Activated CD4-positive, alpha-beta T cell treated with anti-CD3 and anti-CD28 coated beads, Interleukin-2, amount 10 ng/mL, durations not matched to agents 7 days and 5 days (primary cell): ENCODE data around the gene RNF5. TPM values are rescaled to one million over a fixed set of nuclear protein-coding genes. Genes with fewer than 3 reads are reported as not detected.
A peak's percentile ranks its signal among the peaks of the same experiment; 100 is the strongest.
"Not testable (repeated sequence)": the region's sequence is repeated elsewhere in the genome, so short reads cannot be mapped to it uniquely, and the experiment has no call there.

Experiments used
- CTCF ChIA-PET: fragments of 350-600 bp; sonication (Branson Sonifier 250); formaldehyde crosslinking; loops from one replicate; lab custom pipeline; 2021; ENCODE audit warnings: antibody characterized with exemption; lab: Charles Lee
- POLR2A ChIA-PET: fragments of 350-600 bp; sonication (Branson Sonifier 250); formaldehyde crosslinking; loops from one replicate; lab custom pipeline; 2021; ENCODE audit warnings: antibody characterized with exemption; lab: Charles Lee
- DNase-seq: peaks from one replicate; pipeline ENCODE4 v3.0.0-alpha.2; 2020
- H3K27ac Mint-ChIP-seq: one replicate; pipeline ENCODE4 v1.8.0; 2021; ENCODE audit warnings: mild to moderate bottlenecking, moderate library complexity, mixed read lengths
- H3K27me3 Mint-ChIP-seq: one replicate; pipeline ENCODE4 v1.8.0; 2021; ENCODE audit warnings: mixed read lengths
- H3K36me3 Mint-ChIP-seq: one replicate; pipeline ENCODE4 v1.8.0; 2021; ENCODE audit warnings: low read depth, mixed read lengths
- H3K4me1 Mint-ChIP-seq: one replicate; pipeline ENCODE4 v1.8.0; 2021; ENCODE audit warnings: mixed read lengths
- H3K4me3 Mint-ChIP-seq: one replicate; pipeline ENCODE4 v1.8.0; 2021; ENCODE audit warnings: mild to moderate bottlenecking, moderate library complexity, mixed read lengths
- H3K9me3 Mint-ChIP-seq: one replicate; pipeline ENCODE4 v1.8.0; 2021; ENCODE audit warnings: mixed read lengths
- total RNA-seq, 2 experiments: library from RNA; stranded (reverse); gene quantifications; one replicate each; pipeline ENCODE4 v1.2.3, GENCODE V29; 2021

RNF5 gene
- total RNA-seq, 2 experiments from 2014 or later, result 39.8 to 49.7 TPM

DNA sequence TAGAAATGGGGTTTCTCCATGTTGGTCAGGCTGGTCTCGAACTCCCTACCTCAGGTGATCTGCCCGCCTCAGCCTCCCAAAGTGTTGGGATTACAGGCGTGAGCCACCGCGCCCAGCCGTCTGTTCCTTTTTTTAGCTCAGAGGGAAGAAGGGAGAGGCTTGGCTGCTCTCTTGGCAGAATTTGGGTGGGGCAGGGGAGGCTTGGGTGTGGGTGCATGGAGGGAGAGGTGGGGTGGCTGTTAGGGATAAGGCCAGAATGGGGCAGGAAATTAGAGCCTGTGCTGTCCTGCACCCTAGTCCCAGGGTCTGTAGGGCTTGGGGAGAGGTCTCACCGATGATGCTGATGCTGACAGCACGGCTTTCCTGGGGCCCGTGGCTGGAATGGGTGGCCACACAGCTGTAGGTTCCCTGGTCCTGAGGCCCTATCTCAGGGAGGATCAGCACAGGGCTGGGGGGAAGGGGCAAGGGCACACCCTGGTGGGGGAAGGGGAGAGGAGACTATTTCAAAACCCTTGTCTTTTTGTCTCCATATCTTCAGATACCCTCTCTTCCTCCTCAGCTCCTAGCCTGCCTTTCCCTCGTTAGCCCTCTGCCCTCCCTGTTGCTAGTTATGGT, 3.8 kb downstream of the RNF5 start:
- ChIA-PET POLR2A (no interaction called here), CTCF (interaction anchor here (1.8 to 2.3 kb wide), 2 partner anchors 8 to 13 kb away, joined by 6 to 8 read pairs; partner anchors contain the start of gene PBX2)
- Mint-ChIP-seq H3K4me1 (peaks cover 55% of the 10 kb centered on the region), H3K9me3 (no peaks in the 10 kb centered on the region), H3K27me3 (no peaks in the 10 kb centered on the region), H3K4me3 (no peak overlapping the region), H3K36me3 (peaks cover 47% of the 10 kb centered on the region), H3K27ac (peak overlapping the region; percentile 26)
- no peak for DNase-seq

GRCh38 chr6:32182555-32182981, 4.4 kb downstream of the RNF5 start:
- no peak for DNase-seq
- Mint-ChIP-seq H3K4me1 (peaks cover 55% of the 10 kb centered on the region), H3K9me3 (no peaks in the 10 kb centered on the region), H3K27me3 (no peaks in the 10 kb centered on the region), H3K4me3 (no peak overlapping the region), H3K27ac (peak overlapping the region; percentile 26), H3K36me3 (peaks cover 52% of the 10 kb centered on the region)
- ChIA-PET POLR2A (no interaction called here), CTCF (interaction anchor here (1.8 to 2.3 kb wide), 2 partner anchors 8 to 13 kb away, joined by 6 to 8 read pairs; partner anchors contain the start of gene PBX2)

DNA sequence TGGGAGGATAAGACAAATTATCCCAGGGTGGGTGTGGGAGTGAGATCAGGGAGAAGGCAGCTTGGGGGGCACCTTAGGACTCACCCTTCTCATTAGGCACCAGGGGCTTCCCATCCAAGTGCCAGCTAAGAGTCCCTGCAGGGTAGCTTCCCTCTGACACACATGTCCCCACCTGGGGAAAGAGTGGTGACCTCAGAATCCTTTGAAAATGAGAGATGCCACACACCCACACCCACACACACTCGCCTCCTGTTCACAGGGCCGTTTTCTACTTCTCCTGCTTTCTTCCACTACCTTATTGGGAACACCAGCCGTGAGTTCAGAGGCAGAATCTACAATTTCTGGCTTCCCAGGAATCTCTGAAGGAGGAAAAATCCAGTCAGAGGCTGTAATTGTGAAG, 4.8 kb downstream of the RNF5 start:
- H3K4me1 Mint-ChIP-seq, result peaks cover 59% of the 10 kb centered on the region
- H3K27ac Mint-ChIP-seq, result no peak overlapping the region
- peaks cover 57% of the 10 kb centered on the region for H3K36me3 Mint-ChIP-seq
- DNase-seq, result no peak
- no peaks in the 10 kb centered on the region for H3K27me3 Mint-ChIP-seq
- H3K4me3 Mint-ChIP-seq, result no peak overlapping the region
- H3K9me3 Mint-ChIP-seq, result no peaks in the 10 kb centered on the region
- ChIA-PET CTCF (interaction anchor here (2.3 kb wide), 1 partner anchor 12 kb away, joined by 8 read pairs; no protein-coding TSS in a partner anchor), POLR2A (no interaction called here)

GRCh38 chr6:32183483-32184083, 5.4 kb downstream of the RNF5 start:
- CTCF ChIA-PET, result interaction anchor here (2.3 kb wide), 1 partner anchor 12 kb away, joined by 8 read pairs; no protein-coding TSS in a partner anchor
- Mint-ChIP-seq H3K27ac (no peak overlapping the region), H3K9me3 (no peaks in the 10 kb centered on the region), H3K4me3 (no peak overlapping the region), H3K27me3 (no peaks in the 10 kb centered on the region), H3K36me3 (peaks cover 61% of the 10 kb centered on the region), H3K4me1 (peaks cover 62% of the 10 kb centered on the region)
- POLR2A ChIA-PET, result no interaction called here
- DNase-seq, result no peak

- ChIA-PET POLR2A (no interaction called here), CTCF (no interaction called here)
- no peaks in the 10 kb centered on the region for H3K9me3 Mint-ChIP-seq
- H3K27me3 Mint-ChIP-seq, result no peaks in the 10 kb centered on the region
- peak within 1 kb of the TSS; percentile 25 for H3K27ac Mint-ChIP-seq
- DNase-seq, result no peak
- peaks cover 61% of the 10 kb centered on the region for H3K36me3 Mint-ChIP-seq
- peaks cover 62% of the 10 kb centered on the region for H3K4me1 Mint-ChIP-seq
- H3K4me3 Mint-ChIP-seq, result no peak within 1 kb of the TSS
Measured at GRCh38 chr6:32184084-32184640, 6.0 kb downstream of the RNF5 start, which contains the start of gene AGER. AGER (minus strand) TSS chr6:32184253; CDS start chr6:32184222, 31 bp downstream.

DNA sequence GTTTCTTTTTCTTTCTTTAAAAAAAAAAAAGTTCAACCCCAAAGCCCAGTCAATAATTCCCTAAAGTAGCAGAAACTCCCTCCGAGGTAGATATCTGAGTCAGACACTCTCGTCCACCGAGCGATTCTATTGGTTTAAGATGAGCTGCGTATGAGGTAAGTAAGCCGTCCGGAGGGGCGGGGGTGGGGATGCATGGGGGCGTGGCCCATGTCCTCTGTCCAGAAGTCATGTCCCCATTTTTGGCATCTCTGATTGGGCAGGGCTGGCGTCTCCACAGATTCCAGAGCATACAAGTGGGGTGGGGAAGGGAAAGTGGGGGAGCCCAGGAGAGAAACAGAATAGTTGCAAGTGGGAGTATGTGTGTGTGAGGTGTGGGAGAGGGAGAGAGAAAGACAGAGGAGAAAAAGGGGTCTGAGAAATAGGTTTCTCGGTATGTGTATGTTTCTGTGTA, 7.5 kb downstream of the RNF5 start:
- CTCF ChIA-PET, H3K9me3 Mint-ChIP-seq, H3K27me3 Mint-ChIP-seq, DNase-seq, POLR2A ChIA-PET: not testable (repeated sequence)
- Mint-ChIP-seq H3K4me3 (peak overlapping the region; percentile 25), H3K4me1 (peaks cover 52% of the 10 kb centered on the region), H3K36me3 (peaks cover 59% of the 10 kb centered on the region), H3K27ac (peak overlapping the region; percentile 75)

DNA sequence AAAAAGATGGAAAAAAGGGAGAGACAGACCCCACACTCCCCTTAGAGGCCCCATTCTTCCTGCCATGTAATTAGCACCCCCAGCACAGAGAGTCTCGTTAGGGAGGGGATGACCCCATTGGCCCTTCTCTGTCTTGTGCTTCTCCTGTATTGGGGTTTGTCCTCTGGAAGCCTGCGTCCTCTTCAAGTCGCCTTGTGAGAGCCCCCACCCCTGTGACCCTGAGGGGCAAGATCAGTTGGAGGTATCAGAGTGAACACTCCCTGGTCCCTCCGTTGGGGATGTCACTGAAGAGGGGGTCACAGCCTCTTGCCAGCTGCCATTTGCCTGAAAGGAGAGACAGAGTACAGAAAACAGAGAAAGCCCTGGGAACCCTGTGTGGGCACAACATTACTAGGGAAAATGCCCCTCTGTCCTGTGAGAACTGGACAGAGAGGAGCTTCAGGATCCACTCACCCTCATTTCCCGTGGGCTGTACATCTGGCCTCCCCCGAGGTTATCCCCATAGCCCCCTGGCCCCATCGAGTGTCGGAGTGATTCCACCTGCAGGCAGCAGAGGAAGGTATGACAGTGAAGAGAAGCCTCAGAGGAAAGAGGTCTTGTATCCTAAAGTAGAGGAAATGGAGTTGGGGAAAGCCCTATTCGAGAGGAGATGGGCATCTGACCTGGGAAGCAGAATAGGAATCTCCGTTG, 8.1 kb downstream of the RNF5 start:
- H3K9me3 Mint-ChIP-seq, H3K4me3 Mint-ChIP-seq, DNase-seq, H3K27me3 Mint-ChIP-seq, POLR2A ChIA-PET: not testable (repeated sequence)
- Mint-ChIP-seq H3K36me3 (peaks cover 61% of the 10 kb centered on the region), H3K27ac (peak overlapping the region; percentile 75), H3K4me1 (peaks cover 49% of the 10 kb centered on the region)
- CTCF ChIA-PET, result interaction anchor here (1.5 kb wide), 1 partner anchor 9 kb away, joined by 4 read pairs; no protein-coding TSS in a partner anchor

GRCh38 chr6:32187009-32187709, 9.0 kb downstream of the RNF5 start:
- Mint-ChIP-seq H3K27me3 (no peaks in the 10 kb centered on the region), H3K9me3 (no peaks in the 10 kb centered on the region), H3K36me3 (peaks cover 67% of the 10 kb centered on the region), H3K27ac (peak overlapping the region; percentile 67), H3K4me1 (peaks cover 43% of the 10 kb centered on the region), H3K4me3 (peak overlapping the region; percentile 42)
- ChIA-PET POLR2A (no interaction called here), CTCF (interaction anchor here (1.5 kb wide), 1 partner anchor 9 kb away, joined by 4 read pairs; no protein-coding TSS in a partner anchor)
- DNase-seq, result no peak

DNA sequence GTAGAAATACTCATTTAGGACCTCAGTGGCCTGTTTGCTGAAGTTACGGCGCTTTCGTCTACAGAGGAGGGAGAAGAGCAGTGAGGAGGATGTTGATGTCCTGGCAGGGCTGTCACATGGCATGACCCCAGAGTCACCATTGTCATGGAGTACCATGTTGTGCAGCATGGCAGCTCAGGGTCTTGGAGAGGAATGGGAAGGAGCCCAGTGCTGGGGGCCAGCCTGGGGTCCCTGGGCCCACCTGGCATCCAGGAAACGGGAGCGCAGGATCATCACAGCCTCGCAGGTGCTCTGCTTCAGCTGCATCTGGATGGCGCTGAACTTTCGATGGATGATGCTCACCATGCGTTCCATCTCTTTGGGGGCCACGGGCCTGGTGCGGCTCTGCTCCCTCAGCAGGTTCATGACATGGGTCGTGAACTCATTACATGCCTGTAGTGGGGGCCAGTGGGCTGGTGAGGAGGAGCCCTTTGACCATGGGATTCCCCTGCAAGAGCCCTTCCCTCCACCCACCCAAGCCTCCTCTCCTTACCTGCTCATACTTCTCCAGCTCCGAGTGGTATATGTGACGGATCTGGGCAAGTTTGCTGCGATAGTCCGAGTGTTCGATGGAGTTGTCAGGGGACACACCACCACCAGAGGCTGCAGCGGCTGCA, 9.6 kb downstream of the RNF5 start:
- CTCF ChIA-PET, result interaction anchor here (0.5 to 1.5 kb wide), 2 partner anchors 8 to 28 kb away, joined by 3 to 4 read pairs; no protein-coding TSS in a partner anchor
- POLR2A ChIA-PET, result not testable (repeated sequence)

GRCh38 chr6:32188381-32189068, 10.3 kb downstream of the RNF5 start:
- ChIA-PET POLR2A (no interaction called here), CTCF (interaction anchor here (0.5 kb wide), 1 partner anchor 27 kb away, joined by 3 read pairs; no protein-coding TSS in a partner anchor)
- Mint-ChIP-seq H3K27ac (peak overlapping the region; percentile 69), H3K9me3 (no peaks in the 10 kb centered on the region), H3K4me3 (peak overlapping the region; percentile 100), H3K4me1 (peaks cover 49% of the 10 kb centered on the region), H3K36me3 (peaks cover 64% of the 10 kb centered on the region), H3K27me3 (no peaks in the 10 kb centered on the region)
- DNase-seq, result no peak

More for the DNA sequence above, 9.6 kb downstream of the RNF5 start:
- not testable (repeated sequence) for DNase-seq, H3K9me3 Mint-ChIP-seq, H3K27me3 Mint-ChIP-seq
- H3K36me3 Mint-ChIP-seq, result peaks cover 64% of the 10 kb centered on the region
- peak overlapping the region; percentile 67 for H3K27ac Mint-ChIP-seq
- H3K4me3 Mint-ChIP-seq, result peak overlapping the region; percentile 100
- peaks cover 43% of the 10 kb centered on the region for H3K4me1 Mint-ChIP-seq

DNA sequence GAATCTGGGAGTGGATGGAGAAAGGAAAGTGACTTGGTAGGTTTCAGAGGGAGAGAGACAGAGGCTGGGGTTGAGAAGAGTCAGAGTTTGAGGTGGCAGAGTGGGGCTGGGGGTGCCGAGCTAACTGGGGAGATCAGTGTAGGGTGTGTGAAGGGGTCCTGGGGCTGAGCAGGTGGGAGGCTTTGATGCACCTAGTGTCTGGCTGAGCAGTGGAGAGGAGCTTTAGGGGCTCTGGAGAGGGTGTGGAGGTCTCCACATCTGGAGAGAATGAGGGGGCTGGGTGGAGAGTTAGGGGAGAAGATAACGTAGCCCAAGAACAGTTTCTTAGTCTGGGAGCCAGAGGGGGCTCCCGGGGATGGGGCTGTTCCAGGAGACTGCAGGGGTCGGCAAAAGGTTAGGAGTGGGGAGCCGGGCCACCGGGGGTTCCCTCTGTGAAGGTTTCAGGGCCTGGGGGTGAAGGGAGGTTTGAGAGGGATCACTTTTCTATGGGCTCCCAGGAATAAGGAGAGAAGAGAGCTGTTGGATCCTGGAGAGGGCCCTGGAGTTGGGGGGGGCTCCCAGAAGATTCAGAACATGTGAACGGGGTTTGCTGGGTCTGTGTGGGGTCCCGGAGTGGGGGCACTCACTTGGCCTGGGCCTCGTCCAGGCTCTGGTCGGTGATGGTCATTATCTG, 11.0 kb downstream of the RNF5 start:
- DNase-seq, result no peak
- Mint-ChIP-seq H3K27me3 (no peaks in the 10 kb centered on the region), H3K36me3 (peaks cover 62% of the 10 kb centered on the region), H3K27ac (peak overlapping the region; percentile 69), H3K4me3 (peak overlapping the region; percentile 100), H3K9me3 (no peaks in the 10 kb centered on the region), H3K4me1 (peaks cover 54% of the 10 kb centered on the region)
- CTCF ChIA-PET, result no interaction called here
- POLR2A ChIA-PET, result no interaction called here
